GM18517 (cell line): ENCODE data around the gene MARVELD1.
"Not testable (repeated sequence)": the region's sequence is repeated elsewhere in the genome, so short reads cannot be mapped to it uniquely, and the experiment has no call there.

Source experiments
- ATAC-seq: cut with Tn5 transposase; IDR thresholded peaks from one replicate; pipeline ENCODE4 v1.9.1; 2021; ENCODE audit warnings: mild to moderate bottlenecking, moderate library complexity; ENCODE audit not compliant: unreplicated experiment

The MARVELD1 gene

DNA sequence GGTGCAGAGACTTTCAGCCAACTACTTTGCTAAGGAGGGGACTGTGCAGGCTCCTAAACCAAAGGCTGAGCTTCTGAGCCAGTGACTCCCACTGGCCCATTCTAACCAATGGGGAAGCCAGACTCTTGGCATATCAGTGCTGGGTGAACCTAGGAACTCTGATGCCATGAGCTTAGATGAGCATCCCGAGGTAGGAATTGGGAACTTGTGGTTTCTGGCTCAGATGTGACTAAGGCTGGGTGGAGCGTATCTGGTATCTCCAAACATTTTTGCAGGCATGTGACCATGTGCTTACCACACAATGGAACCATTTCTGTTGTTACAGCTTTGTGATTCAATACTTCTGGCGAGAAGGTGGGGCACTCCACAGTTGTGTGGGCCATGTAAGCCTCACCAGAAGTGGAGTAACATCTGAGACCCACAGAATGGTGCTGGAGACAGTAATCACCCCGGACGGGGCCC, 23.9 kb upstream of the MARVELD1 start:
- no peak for ATAC-seq

DNA sequence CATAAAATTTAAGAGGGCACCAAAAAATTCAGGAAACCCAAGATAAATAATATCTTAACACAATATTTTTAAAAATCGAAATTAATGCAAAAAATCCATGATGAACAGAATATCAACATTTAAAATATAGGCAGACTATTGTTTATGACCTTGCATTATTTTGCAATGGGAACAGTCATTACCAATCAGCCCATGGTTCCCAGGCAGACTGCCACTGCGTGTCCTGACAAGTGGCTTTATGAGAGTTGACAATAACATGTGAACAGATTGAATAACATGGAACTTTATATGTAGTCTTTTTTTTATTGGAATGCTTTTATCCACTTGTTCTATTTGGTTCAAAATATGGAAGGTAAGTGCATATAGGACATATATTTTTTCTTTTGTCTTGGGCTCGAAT, 23.4 kb upstream of the MARVELD1 start:
- ATAC-seq, result no peak

DNA sequence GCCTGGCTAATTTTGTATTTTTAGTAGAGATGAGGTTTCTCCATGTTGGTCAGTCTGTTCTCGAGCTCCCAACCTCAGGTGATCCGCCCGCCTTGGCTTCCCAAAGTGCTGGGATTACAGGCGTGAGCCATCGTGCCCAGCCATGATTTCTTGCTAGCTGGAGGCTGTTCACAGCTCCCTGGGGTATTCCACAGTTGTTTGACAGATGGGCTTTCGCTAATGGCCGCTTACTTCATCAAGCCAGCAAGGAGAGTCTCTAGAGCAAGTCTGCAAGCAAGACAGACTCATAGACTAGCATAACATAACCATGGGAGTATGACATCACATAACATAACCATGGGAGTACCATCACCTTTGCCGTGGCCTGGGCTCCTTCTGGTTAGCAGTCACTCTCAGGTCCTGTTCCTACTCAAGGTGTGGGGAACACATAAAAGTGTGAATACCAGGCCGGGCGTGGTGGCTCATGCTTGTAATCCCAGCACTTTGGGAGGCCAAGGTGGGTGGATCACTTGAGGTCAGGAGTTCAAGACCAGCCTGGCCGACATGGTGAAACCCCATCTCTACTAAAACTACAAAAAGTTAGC, 15.4 kb upstream of the MARVELD1 start:
- not testable (repeated sequence) for ATAC-seq

DNA sequence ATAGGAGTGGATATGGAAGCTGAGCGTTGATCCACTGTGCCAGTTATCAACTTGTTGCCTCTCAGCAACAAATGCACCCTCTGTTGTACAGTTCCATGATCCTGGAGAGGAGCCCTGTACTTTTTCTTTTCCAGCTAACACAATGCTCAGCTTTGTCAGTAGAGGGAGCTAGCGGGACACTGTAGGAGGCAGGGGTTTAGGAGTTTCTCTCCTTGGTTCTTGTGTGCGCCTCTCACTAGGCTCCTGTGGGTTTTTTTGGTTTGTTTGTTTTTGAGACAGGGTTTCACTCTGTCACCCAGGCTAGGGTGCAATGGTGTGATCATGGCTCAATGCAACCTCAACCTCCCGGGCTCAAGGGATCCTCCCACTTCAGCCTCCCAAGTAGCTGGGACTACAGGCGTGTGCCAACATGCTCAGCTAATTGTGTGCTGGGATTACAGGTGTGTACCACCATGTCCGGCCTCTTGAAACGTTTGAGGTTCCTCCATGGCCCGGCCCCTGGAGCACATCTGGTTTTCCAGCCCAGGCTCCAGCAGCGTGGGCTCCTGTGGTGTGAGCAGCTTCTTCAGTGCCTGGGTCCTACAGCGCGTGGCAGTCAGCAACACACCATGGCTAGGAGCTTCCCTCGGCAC, 12.0 kb upstream of the MARVELD1 start:
- peak; percentile 71 for ATAC-seq

DNA sequence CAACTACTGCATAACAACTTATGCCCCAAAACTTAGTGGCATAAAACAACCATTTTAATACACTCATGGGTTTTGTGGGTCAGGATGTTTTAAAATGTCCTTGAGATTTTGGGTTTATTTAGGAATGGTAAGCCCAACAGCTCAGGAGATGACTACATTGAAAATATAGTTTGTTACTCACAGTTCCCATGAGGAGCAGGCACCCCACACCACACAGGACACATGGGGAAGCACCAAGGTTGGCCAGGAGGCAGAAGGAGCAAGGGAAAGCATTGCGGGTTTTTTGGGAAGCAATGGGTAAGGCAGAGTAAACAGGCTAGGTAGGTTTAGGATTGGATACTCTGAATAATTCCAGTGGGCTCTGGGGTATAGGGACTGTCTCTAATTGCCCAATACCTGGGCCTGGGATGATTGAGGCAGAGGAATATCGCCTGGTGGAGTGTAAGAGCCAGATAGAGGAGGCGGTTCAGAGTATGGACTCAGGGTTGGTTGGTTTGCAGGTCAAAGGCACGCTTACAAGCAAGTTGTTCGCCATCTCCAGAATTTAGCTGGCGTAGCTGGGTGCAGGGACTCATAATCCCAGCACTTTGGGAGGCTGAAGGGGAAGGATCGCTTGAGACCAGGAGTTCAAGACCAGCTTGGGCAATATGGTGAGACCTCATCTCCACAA, 10.0 kb upstream of the MARVELD1 start:
- no peak for ATAC-seq

DNA sequence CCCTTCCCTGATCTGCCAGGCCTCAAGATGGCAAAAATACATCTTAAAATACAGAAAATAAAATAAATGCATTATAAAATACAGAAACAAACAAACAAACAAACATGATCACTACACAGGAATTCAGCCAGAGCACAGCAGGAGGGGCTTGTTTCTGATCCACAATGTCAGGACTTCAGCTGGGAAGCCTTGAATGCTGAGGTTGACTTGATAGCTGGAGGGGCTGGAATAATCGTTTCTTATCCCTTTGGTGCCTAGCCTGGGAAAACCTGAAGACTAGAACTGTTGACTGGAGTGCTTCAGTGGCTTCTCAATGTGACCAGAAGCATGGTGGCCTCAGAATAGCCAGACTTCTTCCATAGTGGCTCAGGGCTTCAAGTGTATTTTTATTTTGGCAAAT, 9.2 kb upstream of the MARVELD1 start:
- no peak for ATAC-seq

DNA sequence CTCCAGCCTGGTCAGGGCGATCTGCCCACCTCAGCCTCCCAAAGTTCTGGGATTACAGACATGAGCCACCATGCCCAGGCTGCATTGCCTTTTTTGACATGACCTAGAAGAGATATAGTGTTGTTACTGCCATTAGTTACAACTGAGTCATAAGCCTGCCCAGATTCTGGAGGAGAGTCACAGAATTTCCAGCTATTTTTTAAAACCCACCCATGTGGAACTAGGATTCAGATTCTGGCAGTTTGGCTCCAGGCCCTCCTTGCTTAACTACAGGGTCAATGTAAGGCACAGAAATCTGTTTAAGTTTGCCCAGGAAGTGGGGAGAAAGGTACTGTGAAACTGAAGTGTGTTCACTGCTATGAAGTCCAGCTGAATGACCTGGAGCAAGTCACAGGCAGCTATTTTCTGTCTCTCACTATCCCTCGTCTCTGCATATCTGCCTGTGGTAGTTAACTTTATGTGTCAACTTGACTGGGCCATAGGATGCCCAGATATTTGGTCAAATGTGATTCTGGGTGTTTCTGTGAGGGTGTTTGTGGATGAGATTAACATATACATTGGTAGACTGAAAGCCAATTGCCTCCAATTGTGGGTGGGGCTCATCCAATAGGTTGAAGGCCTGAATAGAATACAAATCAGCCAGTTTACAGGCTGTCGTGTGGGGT, 8.4 kb upstream of the MARVELD1 start:
- no peak for ATAC-seq

DNA sequence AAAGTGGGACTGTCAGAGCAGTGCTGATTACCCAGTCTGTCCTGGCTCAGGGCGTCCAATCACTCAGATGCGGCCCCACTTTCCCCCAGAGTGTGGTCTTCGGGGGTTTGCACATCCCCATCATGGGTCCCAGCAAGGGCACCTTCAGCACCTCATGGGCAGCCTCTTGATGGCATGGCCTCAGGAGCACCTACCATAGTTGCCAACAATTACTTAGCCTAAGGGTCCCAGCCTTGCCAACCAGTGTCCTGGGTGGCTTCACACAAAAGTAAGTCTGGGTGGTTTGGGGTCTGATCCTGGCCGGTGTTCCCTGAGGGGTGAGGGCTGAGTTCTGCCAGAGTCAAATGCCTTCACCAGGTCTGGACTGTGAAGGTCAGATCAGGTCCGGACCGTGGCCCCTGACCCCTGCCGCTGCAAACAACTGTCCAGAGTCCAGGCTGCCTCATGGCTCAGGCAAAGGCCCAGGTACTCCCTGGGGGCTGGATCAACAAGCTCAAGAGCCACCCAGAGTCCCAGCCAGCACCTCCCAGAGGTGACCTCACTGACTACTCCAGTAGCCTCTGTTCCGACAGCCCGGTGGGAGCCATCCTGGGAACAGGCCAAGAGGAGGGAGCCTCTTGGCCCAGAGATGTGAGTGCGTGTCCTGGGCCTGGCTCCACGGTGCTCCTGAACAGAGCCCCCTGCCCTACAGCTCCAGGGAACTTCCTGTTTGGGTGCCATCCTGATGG, 6.2 kb upstream of the MARVELD1 start:
- ATAC-seq, result no peak

DNA sequence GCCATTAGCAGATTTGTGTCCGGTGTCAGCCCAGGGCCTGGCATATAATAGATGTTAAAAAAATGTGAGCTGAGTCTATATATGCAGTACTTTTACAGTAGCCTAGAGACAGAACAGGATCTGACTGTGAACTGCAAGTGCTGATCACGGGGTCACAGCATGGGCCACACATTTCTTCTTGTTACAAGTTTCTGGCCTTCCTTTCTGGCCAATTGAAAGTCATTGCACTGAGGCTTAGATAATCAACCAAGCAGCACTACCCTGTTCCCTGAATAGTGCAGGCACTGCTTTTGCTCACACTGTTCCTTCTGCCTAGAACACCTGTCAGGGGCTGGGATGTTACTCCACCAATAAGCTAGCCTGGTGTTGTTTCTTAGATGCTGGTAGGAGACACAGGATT, 5.4 kb upstream of the MARVELD1 start:
- no peak for ATAC-seq

DNA sequence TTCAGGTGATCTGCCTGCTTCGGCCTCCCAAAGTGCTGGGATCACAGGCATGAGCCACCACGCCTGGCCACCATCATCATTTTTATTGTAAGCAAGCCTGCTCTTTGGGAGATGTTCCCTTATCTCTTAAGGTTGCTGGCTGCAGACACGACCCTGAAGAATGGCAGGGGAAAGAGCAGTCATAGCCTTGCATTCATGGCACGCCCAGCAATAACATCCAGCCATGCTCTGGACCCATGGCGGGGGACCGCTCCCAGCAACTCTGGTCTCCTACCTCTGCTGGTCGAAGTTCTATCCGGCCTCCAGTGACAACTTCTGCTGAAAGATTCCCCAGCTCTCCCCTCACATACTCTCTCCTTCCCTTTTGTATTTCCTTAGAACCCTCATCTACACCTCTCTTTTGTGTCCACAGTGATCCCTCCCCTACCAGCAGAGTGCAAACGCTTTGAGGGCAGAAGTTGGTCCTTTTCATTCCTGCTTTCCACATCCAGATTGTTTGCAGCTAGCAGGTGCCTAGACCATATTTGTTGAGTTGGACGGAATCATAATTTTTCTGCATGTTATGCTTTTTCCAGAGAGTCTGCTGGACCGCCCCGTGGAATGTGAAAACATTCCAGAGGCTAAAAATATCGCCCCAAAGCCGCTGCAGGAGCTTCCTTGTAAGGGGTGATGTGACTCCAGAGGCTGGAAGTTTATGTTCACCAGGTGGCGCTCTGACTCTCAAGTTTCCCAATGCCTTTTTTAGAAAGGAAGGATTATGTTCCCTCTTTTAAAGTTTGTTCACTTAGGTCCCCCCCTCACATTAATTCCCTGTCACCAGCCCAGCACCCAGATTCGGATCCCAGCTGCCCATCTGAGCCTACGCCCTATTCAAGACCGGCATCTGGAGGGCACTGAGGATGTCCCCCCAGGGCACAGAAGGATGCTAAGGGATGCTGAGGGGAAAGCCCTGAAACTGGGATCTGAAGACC, 4.3 kb upstream of the MARVELD1 start:
- ATAC-seq, result no peak

DNA sequence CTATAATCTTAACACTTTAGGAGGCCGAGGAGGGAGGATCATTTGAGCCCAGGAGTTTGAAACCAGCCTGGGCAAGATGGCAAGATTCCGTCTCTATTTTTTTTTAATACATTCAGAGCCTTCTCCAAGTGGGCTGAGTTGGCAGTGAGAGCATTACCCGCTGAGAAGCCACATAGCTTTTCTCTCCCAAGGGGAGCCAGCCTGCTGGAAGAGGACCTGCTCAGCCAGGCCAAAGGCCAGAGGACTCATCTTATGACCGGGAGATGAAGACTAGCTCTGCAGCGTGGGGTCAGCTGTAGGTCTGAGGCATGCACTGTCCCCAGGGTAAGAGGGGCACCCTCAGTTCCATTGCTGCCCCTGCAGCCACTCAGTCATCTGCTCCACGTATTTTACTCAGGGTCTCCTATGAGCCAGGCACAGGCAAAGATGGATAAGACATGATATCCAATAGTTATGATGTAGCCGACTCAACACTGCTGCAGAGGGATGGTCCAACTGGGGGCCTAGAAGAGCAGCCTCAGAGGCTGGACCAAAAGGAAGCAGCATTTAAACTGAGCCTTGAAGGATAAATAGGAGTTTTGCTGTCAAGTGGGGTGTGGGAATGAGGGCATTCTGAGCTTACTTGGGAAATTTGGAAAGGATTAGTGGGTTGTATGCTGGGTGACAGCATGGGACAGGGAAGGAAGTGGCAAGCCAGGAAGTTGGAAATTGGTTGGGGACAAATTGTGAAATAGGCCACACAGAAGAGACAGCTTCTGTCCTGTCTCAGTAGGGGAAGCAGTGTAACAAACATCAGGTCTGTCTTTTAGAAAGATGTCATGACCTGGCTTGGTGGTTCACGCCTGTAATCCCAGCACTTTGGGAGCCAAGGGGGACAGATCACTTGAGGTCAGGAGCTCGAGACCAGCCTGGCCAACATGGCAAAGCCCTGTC, 1.6 kb upstream of the MARVELD1 start:
- no peak for ATAC-seq

DNA sequence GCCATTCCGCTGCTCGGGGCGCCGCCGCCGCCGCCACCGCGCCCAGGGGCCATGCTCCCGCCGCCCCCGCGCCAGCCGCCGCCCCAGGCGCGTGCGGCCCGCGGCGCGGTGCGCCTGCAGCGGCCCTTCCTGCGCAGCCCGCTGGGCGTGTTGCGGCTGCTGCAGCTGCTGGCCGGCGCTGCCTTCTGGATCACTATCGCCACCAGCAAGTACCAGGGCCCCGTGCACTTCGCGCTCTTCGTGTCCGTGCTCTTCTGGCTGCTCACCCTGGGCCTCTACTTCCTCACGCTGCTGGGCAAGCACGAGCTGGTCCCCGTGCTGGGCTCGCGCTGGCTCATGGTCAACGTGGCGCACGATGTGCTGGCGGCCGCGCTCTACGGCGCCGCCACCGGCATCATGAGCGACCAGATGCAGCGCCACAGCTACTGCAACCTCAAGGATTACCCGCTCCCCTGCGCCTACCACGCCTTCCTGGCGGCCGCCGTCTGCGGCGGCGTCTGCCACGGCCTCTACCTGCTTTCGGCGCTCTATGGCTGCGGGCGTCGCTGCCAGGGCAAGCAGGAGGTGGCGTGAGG, 383 bp downstream of the MARVELD1 start:
- ATAC-seq, result no peak

DNA sequence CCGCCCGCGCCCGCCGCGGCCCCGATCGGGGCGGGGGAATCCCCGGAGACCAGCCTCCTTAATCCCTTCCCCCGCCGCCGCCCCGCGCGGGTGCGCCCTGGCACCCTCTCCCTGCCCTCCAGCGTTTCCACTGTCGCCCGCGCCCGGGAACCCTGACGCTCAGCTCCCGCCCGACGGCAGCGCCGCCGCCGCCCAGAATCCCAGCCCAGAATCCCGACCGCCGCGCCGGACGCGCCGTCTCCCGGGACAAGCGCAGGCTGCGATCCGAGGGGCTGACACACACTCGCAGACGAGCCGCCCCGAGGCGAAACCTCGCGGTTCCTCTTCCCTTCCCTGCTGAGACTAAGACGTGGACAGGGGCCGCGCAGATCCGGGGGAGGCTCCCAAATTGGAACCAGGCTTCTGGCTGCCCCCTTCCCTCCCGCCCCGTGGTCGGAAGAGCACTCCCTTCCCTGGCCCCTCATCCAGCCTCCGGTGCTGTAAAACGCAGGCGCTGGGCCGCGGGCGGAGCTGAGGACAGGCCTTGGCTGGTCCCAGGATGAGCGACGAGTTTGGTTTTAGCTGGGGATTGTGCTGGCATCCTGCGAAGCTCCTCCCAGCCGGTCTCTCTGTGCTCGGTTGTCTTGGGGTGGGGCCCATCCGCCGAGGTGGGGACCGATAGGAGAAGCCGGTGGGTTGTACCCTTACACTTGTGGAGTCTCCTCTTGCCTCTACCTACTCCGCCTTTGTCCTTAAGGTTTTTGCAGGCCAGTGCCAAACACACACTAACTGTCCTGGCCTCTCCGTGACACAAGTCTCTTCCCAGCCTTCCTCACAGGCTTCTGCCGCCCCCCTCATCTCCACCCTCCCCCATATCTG, 1.1 kb downstream of the MARVELD1 start:
- no peak for ATAC-seq

DNA sequence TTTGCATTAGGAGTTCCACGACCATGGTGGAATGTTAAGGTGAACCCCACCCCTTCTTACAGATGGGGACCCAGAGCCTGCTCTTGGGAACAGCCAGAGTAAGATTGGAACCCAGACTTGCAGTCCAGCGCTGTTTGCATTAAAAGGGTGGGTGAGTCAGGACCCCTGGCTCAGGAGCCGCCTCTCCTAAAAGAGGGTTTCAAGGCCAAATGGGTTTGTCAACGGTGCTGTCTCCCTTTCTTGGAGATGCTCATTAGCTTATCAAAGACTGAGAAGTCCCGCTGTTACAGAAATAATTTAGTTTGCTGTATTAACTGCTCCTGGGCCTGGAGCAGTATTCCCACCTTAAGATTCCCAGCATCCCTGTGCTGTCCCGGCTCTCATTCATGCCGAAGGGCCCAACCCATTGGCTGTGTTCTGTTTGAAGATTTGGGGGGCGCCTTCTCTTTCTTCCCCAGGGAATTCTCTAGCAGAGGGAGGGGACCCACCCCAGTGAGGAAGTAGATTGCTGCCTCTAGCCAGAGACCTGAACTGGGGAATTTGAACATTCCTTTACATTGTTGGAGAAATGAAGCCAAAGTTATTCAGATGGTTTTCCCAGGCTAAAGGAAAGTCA, 1.8 kb downstream of the MARVELD1 start:
- ATAC-seq, result no peak

DNA sequence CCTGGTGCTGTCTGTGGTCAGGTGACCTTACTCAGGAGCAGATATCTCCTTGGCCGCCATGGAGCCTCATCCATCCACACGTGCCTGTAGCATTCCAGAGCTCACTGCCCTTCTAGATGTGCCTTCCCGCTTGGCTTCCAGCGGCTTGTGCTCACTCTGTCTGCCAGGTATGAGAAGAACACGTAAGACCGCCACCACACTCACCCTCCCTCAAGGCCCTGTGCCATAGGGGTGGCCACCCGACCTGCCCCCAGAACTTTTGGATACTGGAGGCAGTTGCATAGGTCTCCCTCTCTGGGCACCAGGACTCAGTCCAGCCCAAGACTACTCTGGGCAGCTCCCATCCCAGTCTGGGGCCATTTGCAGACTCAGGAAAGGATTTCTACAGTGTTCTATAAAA, 4.1 kb downstream of the MARVELD1 start:
- ATAC-seq, result no peak

DNA sequence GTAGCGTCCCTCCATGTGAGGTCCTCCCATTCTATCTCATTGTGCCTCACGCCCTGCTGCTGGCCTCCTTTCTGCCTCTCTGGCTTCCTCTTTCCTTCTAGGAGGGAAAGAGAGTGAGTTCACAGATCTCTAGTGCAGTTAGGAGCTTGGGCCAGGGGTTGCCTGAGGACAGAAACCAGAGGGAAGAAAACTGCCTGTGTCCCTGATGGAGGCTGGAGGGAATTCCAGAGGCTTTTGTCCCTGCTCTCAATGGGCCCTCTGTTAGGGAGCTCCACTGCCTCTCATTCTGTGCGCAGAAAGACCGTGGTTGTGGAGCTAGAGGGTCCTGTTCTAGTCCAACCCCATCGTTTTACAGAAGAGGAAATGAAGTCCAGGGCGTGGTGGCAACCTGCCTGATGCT, 4.6 kb downstream of the MARVELD1 start:
- no peak for ATAC-seq

DNA sequence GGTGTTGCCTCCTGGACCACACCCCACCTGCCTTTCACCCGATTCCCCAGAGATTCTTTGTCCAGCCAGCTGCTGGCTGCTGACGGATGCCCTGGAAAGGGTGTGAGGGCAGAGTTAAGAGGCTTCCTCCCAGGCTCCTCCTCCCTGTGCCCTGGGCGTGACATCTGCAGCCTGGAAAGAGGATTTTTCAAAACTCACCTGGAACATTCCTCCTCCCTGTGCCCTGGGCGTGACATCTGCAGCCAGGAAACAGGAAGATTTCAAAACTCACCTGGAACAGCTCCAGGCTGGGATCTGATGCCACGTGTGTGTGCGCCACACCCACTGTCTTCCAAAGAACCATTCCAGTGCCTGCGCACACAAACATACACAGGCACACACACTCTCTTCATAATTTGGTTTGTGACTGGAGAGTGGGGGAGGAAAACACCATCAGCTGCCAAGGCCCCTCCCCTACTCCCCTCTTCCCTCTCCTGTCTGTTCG, 5.2 kb downstream of the MARVELD1 start:
- no peak for ATAC-seq
